Activated B cell treated with CpG ODN at 0.5 μM for 24 hours (primary cell): Measurements from ENCODE around the gene AQP10. TPM values are rescaled to one million over a fixed set of nuclear protein-coding genes. Genes with fewer than 3 reads are reported as not detected.
"Not testable (repeated sequence)": the region's sequence is repeated elsewhere in the genome, so short reads cannot be mapped to it uniquely, and the experiment has no call there.

ENCODE experiments used
- ATAC-seq: fragments of 200-7000 bp; cut with Tn5 transposase; one replicate; pipeline ENCODE4 v1.10.0; 2021; ENCODE audit warnings: low read depth, mild to moderate bottlenecking, moderate library complexity
- CTCF ChIA-PET: fragments of 350-600 bp; sonication (Branson Sonifier 250); formaldehyde crosslinking; loops from one replicate; lab custom pipeline; 2021; ENCODE audit warnings: antibody characterized with exemption; lab: Charles Lee
- POLR2A ChIA-PET: fragments of 350-600 bp; sonication (Branson Sonifier 250); formaldehyde crosslinking; loops from one replicate; lab custom pipeline; 2021; ENCODE audit warnings: antibody characterized with exemption; lab: Charles Lee
- DNase-seq: peaks from one replicate; pipeline ENCODE4 v3.0.0; 2022
- H3K27ac Mint-ChIP-seq: one replicate; pipeline ENCODE4 v1.8.0; 2020; ENCODE audit warnings: mixed read lengths
- H3K27me3 Mint-ChIP-seq: one replicate; pipeline ENCODE4 v1.8.0; 2021; ENCODE audit warnings: mixed read lengths
- H3K36me3 Mint-ChIP-seq: one replicate; pipeline ENCODE4 v1.8.0; 2021; ENCODE audit warnings: low read depth, mixed read lengths
- H3K4me1 Mint-ChIP-seq: one replicate; pipeline ENCODE4 v1.8.0; 2021; ENCODE audit warnings: mixed read lengths
- H3K4me3 Mint-ChIP-seq: one replicate; pipeline ENCODE4 v1.8.0; 2020; ENCODE audit warnings: mild to moderate bottlenecking, mixed read lengths
- H3K9me3 Mint-ChIP-seq: one replicate; pipeline ENCODE4 v1.8.0; 2020; ENCODE audit warnings: mixed read lengths
- CTCF ChIP-seq: fragments of 200-600 bp; IDR thresholded peaks from one replicate; pipeline ENCODE4 v1.8.0; 2022; ENCODE audit warnings: antibody characterized with exemption, mild to moderate bottlenecking
- intact Hi-C: fragments of 100-400 bp; cut with micrococcal nuclease; formaldehyde crosslinking; loops from one replicate; pipeline ENCODE4 v1.15.1; 2024
- total RNA-seq: library from RNA; stranded (reverse); gene quantifications from 2 replicates; pipeline ENCODE4 v1.2.3, GENCODE V29; 2022

Gene AQP10
- total RNA-seq, 1 donor from 2014 or later: not detected

- ATAC-seq (no peak), DNase-seq (no peak)
- TF ChIP-seq CTCF: no peak
- Mint-ChIP-seq H3K27ac (no peak overlapping the region), H3K36me3 (no peaks in the 10 kb centered on the region), H3K9me3 (no peaks in the 10 kb centered on the region), H3K4me1 (no peaks in the 10 kb centered on the region), H3K4me3 (no peak overlapping the region), H3K27me3 (peaks cover 5% of the 10 kb centered on the region)
- ChIA-PET POLR2A (no interaction called here), CTCF (no interaction called here)
- intact Hi-C loops: no loop called here
Measured at GRCh38 chr1:154306151-154306550, 14.7 kb upstream of the AQP10 start.

- H3K4me3 Mint-ChIP-seq, H3K36me3 Mint-ChIP-seq, H3K9me3 Mint-ChIP-seq, CTCF ChIA-PET, H3K27me3 Mint-ChIP-seq, DNase-seq, H3K4me1 Mint-ChIP-seq, ATAC-seq, H3K27ac Mint-ChIP-seq, intact Hi-C loops: not testable (repeated sequence)
- POLR2A ChIA-PET: interaction anchor here (0.7 kb wide), 1 partner anchor 17 kb away, joined by 6 read pairs; no protein-coding TSS in a partner anchor
Measured at GRCh38 chr1:154307670-154308270, 13.1 kb upstream of the AQP10 start.

- POLR2A ChIA-PET, DNase-seq: not testable (repeated sequence)
Measured at GRCh38 chr1:154309136-154309535, 11.8 kb upstream of the AQP10 start.

GRCh38 chr1:154312229-154313065 lies 8.4 kb upstream of the AQP10 start:
- CTCF ChIA-PET, H3K27me3 Mint-ChIP-seq, H3K4me1 Mint-ChIP-seq, POLR2A ChIA-PET, H3K36me3 Mint-ChIP-seq, intact Hi-C loops, ATAC-seq, H3K9me3 Mint-ChIP-seq, H3K27ac Mint-ChIP-seq, H3K4me3 Mint-ChIP-seq, DNase-seq: not testable (repeated sequence)

More at GRCh38 chr1:154309136-154309535, 11.8 kb upstream of the AQP10 start:
- CTCF ChIA-PET, H3K27ac Mint-ChIP-seq, H3K9me3 Mint-ChIP-seq, intact Hi-C loops, H3K4me3 Mint-ChIP-seq, H3K27me3 Mint-ChIP-seq, ATAC-seq, H3K36me3 Mint-ChIP-seq, H3K4me1 Mint-ChIP-seq: not testable (repeated sequence)

- CTCF ChIA-PET: no interaction called here
- POLR2A ChIA-PET: no interaction called here
- DNase-seq (no peak), ATAC-seq (no peak)
- H3K4me3 Mint-ChIP-seq: no peak overlapping the region
- no peak for TF ChIP-seq CTCF
- no peak overlapping the region for H3K27ac Mint-ChIP-seq
- H3K27me3 Mint-ChIP-seq: peaks cover 2% of the 10 kb centered on the region
- no peaks in the 10 kb centered on the region for H3K4me1 Mint-ChIP-seq
- H3K9me3 Mint-ChIP-seq: peaks cover 9% of the 10 kb centered on the region
- intact Hi-C loops: no loop called here
- no peaks in the 10 kb centered on the region for H3K36me3 Mint-ChIP-seq
Measured at GRCh38 chr1:154313066-154313356, 7.9 kb upstream of the AQP10 start.

- H3K27me3 Mint-ChIP-seq, H3K36me3 Mint-ChIP-seq, H3K9me3 Mint-ChIP-seq, POLR2A ChIA-PET, intact Hi-C loops, H3K4me1 Mint-ChIP-seq, ATAC-seq, H3K27ac Mint-ChIP-seq, DNase-seq, H3K4me3 Mint-ChIP-seq, CTCF ChIA-PET: not testable (repeated sequence)
Measured at GRCh38 chr1:154314226-154314625, 6.7 kb upstream of the AQP10 start.

- intact Hi-C loops: no loop called here
- H3K27ac Mint-ChIP-seq: no peak overlapping the region
- H3K27me3 Mint-ChIP-seq: peaks cover 10% of the 10 kb centered on the region
- H3K4me1 Mint-ChIP-seq: no peaks in the 10 kb centered on the region
- no peaks in the 10 kb centered on the region for H3K36me3 Mint-ChIP-seq
- POLR2A ChIA-PET: no interaction called here
- TF ChIP-seq CTCF: no peak
- peaks cover 9% of the 10 kb centered on the region for H3K9me3 Mint-ChIP-seq
- DNase-seq (no peak), ATAC-seq (no peak)
- CTCF ChIA-PET: no interaction called here
- no peak overlapping the region for H3K4me3 Mint-ChIP-seq
Measured at GRCh38 chr1:154316704-154317103, 4.2 kb upstream of the AQP10 start.
